Measurements from ENCODE around the gene STIMATE.

DNA sequence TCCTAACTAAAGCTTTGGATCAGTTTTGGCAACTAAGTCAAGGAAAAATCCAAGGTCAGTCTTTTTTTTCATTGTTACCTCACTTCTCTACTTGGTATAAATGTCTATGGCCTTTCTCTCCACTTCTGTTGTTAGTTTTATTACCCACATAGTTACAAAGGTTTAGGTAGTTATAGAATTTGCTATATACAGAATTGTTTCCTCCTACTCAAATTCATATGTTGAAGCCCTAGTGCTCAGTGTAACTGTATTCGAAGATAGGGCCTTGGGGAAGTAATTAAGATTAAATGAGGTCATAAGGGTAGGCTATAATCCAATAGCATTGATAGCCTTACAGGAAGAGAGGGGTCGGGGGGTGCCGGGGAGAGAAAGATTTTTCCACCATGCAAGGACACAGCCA, 19.7 kb upstream of the STIMATE start:
- no peak for TF ChIP-seq EZH2phosphoT487 (IDR thresholded peaks at IDR 0.05; ENCODE audit: borderline replicate concordance, low read depth, low read length)
- TF ChIP-seq CTCF (conservative IDR thresholded peaks at IDR 0.05; ENCODE audit: low read length) = no peak

All from OCI-LY7 (cell line).